ENCODE results near the gene MIDN. TPM values are rescaled to one million over a fixed set of nuclear protein-coding genes. Genes with fewer than 3 reads are reported as not detected.

The MIDN gene
- total and polyA plus RNA-seq, 12 donors = 8.6 to 189 (median 59.9) TPM

DNA sequence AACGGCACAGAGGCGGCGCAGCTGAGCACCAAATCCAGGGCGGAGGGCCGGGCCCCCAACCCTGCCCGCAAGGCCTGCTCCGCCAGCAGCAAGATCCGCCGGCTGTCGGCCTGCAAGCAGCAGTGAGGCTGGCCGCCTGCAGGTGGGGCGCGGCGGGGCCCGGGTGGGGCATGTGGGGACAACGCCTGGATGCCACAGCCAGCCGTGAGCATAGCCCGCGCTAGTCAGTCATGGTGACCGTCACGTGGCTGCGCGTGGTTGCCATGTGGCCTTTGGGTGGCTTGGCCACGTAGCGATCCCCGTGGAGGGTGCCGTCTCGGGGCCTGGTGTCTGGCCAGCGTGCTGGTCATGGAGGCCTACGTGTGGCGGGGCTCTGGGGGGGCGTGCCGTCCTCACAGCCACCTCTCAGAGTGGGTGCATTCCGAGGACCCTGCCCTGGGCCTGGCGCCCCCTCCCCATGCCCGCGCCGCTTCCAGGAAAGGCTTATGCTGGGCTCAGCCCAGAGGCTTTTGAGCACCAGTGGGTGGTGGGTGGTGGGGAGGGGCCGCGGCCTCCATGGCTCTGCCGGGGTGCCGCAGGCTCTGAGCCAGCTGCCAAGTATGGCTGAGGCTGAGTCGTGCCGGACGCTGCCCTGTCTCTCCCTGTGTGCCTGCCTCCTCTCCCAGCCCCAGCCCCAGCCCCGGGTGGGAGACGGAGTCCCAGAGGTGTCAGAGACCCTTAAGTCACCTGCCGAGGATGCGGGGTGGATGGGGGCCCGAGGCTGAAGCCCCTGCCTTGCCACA, 21.7 kb upstream of the MIDN start:
- H3K27me3 ChIP-seq = no peaks in the 10 kb centered on the region
- DNase-seq = no peak
- 78 to 94% (median 92%) methylated on average over 5 to 50 of the region's 50 CpGs for WGBS, 4 donors
- H3K4me1 ChIP-seq (replicated peaks in 1 of 2) = peaks cover 3 to 20% of the 10 kb centered on the region in 2 donors
- no peak for TF ChIP-seq POLR2A (IDR thresholded peaks at IDR 0.05)
- TF ChIP-seq, protein P1, sequence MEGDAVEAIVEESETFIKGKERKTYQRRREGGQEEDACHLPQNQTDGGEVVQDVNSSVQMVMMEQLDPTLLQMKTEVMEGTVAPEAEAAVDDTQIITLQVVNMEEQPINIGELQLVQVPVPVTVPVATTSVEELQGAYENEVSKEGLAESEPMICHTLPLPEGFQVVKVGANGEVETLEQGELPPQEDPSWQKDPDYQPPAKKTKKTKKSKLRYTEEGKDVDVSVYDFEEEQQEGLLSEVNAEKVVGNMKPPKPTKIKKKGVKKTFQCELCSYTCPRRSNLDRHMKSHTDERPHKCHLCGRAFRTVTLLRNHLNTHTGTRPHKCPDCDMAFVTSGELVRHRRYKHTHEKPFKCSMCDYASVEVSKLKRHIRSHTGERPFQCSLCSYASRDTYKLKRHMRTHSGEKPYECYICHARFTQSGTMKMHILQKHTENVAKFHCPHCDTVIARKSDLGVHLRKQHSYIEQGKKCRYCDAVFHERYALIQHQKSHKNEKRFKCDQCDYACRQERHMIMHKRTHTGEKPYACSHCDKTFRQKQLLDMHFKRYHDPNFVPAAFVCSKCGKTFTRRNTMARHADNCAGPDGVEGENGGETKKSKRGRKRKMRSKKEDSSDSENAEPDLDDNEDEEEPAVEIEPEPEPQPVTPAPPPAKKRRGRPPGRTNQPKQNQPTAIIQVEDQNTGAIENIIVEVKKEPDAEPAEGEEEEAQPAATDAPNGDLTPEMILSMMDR (IDR thresholded peaks at IDR 0.05) = no peak
- no peak overlapping the region for H3K27ac ChIP-seq
- intact Hi-C loops (cut with DNase I) = no loop called here
- no peaks in the 10 kb centered on the region for H3K9me3 ChIP-seq (replicated peaks in 1 of 3)
- peaks cover 0 to 61% of the 10 kb centered on the region in 2 donors for H3K36me3 ChIP-seq (replicated peaks in 1 of 2)
- H3K4me3 ChIP-seq = no peak overlapping the region

- no peak for DNase-seq
- Histone ChIP-seq H3K27ac (no peak overlapping the region), H3K4me3 (no peak overlapping the region), H3K9me3 (replicated peaks in 1 of 3) (no peaks in the 10 kb centered on the region), H3K4me1 (replicated peaks in 1 of 2) (peaks cover 4 to 19% of the 10 kb centered on the region in 2 donors), H3K36me3 (replicated peaks in 1 of 2) (peaks cover 0 to 54% of the 10 kb centered on the region in 2 donors), H3K27me3 (no peaks in the 10 kb centered on the region)
- intact Hi-C loops (cut with DNase I) = no loop called here
- 91 to 93% (median 92%) methylated on average over 37 to 56 of the region's 56 CpGs for WGBS, 4 donors
- TF ChIP-seq, protein P1 (IDR thresholded peaks at IDR 0.05) = no peak
- no peak for TF ChIP-seq POLR2A (IDR thresholded peaks at IDR 0.05)
Observed at GRCh38 chr19:1227304-1228054, 20.9 kb upstream of the MIDN start.

DNA sequence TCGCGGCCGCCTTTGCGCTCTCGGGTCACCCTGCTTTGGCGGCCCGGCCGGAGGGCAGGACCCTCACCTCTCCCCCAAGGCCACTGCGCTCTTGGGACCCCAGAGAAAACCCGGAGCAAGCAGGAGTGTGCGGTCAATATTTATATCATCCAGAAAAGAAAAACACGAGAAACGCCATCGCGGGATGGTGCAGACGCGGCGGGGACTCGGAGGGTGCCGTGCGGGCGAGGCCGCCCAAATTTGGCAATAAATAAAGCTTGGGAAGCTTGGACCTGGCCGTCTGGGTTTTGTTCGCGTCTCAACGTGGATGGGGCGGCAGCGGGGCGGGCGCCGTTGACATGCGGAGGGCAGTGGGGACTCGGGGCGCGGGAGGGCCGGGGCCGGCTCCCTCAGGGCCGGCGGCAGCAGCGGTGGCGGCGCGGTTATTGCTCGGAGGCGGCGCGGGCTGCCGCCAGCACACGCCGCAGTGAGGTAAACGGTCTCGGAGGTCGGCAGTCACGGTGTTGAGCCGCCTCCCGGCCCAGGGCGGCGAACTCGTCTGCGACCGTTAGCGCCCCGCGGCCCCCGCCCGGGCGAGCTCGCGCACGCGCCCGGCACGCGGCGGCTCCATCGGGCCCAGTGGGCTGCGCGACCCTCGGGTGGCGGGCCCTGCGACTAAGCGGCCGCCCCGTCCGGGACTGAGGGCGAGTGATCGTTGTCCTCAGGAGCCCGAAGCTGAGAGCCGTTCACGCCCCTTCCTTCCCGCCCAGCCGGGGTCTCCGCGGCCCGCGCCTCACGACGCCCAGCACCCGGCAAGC, 20.0 kb upstream of the MIDN start:
- H3K4me1 ChIP-seq (replicated peaks in 1 of 2) = peaks cover 13 to 19% of the 10 kb centered on the region in 2 donors
- H3K9me3 ChIP-seq (replicated peaks in 1 of 3) = no peaks in the 10 kb centered on the region
- peaks cover 0 to 45% of the 10 kb centered on the region in 2 donors for H3K36me3 ChIP-seq (replicated peaks in 1 of 2)
- TF ChIP-seq, protein P1 (IDR thresholded peaks at IDR 0.05) = no peak
- no peak for TF ChIP-seq POLR2A (IDR thresholded peaks at IDR 0.05)
- intact Hi-C loops (cut with DNase I) = no loop called here
- no peak for DNase-seq
- H3K4me3 ChIP-seq = no peak overlapping the region
- H3K27me3 ChIP-seq = no peaks in the 10 kb centered on the region
- no peak overlapping the region for H3K27ac ChIP-seq
- 94 to 96% (median 95%) methylated on average over 60 to 100 of the region's 100 CpGs for WGBS, 4 donors

Measured in adrenal gland (tissue), 12 donors.